HG03565 (cell line): ENCODE measurements around the gene PTH1R.

Source experiments
- ATAC-seq: cut with Tn5 transposase; IDR thresholded peaks from one replicate; pipeline ENCODE4 v1.9.1; 2021; ENCODE audit warnings: mild to moderate bottlenecking, moderate library complexity; ENCODE audit not compliant: unreplicated experiment

PTH1R gene

DNA sequence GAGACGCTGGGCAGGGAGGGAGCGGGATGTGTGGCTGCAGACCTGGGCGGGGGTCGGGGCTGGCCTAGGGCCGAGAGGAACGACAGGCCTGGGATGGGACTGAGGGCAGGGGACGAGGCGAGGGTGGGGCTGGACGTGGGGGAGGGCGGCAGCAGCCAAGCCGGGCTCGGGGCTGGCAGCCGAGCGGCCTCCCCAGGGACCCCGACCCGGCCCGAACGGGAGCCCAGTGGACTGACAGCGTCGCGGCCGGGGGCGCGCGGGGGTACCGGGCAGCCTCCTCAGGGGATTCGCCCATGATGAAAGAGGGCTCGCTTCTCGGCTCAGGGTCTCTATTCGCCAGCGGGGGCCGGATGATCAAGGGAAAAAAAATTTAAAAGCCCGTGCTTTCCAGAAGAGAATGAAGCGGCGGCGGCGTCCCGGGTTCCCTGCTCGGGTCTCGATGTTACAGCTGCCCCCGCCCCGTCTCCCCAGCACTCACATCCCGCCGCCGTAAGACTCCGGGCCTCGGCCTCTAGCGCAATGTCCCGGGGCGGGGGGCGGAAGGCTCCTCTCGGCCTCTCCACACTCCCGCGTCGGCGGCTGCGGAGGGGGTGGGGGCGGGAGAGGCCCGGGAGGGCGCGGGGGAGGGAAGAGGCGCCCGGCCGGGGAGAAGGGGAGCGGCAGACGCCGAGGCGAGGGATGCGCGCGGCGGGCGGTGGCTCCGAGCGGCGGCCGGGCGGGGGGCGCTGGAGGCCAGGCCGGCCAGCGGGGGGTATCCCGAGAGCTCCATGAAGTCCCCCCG lies 4.3 kb downstream of the PTH1R start:
- ATAC-seq: no peak

GRCh38 chr3:46882377-46883053 lies 5.0 kb downstream of the PTH1R start:
- ATAC-seq: no peak

GRCh38 chr3:46883054-46883829 lies 5.7 kb downstream of the PTH1R start:
- ATAC-seq: no peak

DNA sequence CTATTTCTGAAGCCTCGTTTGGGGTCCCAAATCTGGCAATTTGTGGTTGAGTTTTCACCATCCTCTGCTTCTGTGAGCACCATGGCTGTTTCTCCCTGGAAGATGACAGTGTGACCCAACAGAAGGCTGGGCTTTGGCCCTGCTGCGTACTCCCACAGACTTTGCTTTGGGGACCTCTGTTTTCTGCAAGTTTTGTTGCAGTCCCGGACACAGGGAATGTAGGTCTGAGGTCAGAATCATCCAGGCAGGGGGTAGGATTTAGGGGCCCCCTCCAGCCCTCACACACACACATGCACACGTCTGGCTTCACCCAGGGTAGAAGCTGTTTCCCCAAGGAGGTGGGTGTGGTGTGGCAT lies 6.3 kb downstream of the PTH1R start:
- ATAC-seq: no peak

DNA sequence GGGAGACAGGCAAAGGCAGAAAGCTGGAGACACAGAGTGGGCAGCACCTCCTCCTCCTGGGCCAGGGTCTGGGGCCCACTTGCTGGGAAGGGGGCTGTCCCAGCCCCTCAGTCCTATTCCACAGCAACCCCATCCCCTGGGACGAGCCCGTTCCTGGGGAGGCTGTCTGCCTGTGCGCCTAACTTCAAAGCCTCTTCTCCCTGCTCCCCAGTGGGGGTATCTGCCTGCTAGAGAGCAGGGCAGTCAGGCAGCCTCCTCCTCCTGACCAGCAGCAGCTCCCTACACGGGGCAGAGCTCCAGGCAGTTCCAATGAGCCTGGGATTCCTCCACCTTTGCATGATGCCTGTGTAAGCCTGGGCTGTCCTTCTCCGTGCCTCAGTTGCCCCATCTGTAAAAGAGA lies 6.9 kb downstream of the PTH1R start:
- no peak for ATAC-seq

- ATAC-seq: no peak
Observed at GRCh38 chr3:46884929-46885328, 7.4 kb downstream of the PTH1R start.

DNA sequence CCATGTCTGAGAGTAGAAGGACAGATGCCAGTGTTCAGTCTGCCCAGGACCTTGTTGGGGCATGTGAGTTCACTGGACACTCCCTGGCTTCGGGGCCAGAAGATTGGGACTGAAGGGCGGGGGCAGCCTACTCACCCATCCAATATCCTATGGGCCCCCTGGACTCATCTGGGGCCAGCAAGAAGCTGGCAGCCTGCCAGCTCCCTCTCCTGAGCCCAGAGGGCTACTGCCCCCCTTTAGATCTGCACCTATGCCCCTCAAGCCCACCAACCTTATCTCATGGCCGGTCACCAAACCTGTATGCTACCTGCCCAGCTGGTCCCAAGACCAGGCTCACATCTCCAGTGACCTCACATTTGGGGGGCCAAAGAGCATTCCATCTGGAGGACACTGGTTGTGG lies 8.1 kb downstream of the PTH1R start:
- no peak for ATAC-seq

DNA sequence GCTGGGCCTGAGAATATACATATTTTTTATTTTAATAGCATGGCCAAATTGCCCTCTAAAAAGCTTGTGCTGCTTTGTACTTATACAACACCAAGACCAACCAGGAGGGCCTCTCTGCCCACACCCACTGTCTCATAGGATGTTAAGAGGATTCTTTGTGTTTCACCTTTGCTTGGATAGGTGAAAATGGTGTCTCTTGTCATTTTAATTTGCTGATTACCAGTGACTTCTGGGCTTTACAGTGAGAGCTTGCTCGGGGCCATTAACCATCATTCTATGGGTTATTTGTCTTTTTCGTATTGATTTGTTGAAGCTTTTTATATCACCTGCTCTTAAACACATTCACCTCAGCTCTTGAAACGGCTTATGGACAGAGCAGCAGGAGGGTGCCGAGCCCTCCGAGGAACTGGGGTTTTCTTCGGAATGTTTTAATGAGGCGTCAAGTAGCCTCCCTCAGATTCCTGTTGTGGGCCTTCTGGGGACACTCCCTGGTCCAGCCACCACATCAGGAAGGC lies 10.5 kb downstream of the PTH1R start:
- no peak for ATAC-seq

DNA sequence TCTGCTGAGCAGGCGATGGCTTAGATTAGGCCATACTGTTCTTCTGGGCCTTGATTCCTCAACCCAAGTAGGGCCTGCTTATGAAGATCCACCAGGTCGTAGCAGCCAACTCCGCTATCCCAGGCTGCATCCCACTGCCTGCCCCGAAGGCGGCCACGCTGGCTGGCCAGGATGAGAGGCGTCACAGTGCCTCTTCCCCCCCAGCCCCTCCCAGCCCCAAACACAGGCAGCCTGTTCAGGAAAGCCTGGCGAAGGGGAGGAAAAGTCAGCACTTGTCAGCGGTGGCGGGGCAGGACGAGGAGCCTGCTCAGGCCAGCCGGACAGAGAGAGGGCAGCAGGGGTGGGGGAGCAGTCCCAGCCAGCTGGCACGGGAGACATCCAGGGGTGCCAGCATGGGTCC lies 11.2 kb downstream of the PTH1R start:
- ATAC-seq: no peak

DNA sequence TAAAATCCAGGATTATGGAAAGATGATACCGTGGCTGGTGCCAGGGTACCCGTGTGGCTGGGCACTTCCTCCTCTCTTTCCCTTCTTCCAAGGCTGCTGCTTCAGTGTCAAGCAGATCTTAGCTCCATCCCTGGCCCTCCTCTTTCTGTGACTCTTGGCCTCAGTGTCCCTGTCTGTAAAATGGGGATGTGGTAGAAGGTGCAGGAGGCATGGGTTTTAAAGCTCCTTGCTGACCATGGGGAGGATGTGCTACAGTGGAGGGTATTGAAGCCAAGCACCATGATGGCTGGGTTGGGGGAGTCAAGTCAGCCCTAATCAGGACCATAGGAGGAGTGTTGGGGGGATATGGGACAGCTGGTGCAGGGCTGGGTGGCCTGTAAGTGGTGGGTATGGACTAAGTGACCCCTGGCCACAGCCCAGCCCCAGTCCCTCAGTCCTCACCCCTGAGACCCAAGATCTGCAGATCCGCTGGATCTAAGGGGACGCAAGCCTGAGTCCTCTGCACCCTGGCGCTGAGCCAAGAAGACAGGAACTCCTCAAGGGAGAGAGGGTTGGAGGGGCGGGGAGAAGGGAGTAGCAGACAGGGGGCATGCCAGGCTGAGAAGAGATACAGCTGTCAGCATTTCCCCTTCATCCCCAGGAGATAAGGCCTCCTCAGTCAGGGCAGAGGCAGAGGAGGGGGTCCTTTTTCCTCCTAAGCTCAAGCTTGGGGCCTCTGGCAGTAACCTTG lies 12.0 kb downstream of the PTH1R start:
- ATAC-seq: no peak

- ATAC-seq: no peak
Observed at GRCh38 chr3:46890132-46890531, 12.6 kb downstream of the PTH1R start.

DNA sequence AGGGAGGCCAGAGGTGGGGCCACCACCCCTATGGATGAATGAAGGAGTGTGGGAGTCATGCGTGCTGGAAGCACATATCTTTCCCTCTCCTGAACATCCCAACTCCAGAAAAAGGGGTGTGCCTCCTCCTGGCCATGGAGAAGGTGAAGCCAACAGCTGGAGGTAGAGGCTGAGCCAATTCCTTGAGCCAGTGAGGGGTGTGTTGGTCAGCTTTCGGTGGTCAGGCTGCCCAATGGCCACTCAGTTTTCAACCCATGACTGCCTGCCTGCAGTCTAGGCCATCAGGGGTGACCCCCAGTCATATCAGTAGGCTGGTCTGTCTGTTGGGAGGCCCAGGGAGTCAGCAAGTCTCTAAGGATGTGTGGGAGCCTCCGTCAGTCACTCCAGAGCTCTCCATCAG lies 13.6 kb downstream of the PTH1R start:
- no peak for ATAC-seq

GRCh38 chr3:46892285-46893145 lies 15.0 kb downstream of the PTH1R start:
- ATAC-seq: no peak

GRCh38 chr3:46893146-46893748 lies 15.7 kb downstream of the PTH1R start:
- no peak for ATAC-seq

GRCh38 chr3:46893763-46894162 lies 16.2 kb downstream of the PTH1R start:
- no peak for ATAC-seq

DNA sequence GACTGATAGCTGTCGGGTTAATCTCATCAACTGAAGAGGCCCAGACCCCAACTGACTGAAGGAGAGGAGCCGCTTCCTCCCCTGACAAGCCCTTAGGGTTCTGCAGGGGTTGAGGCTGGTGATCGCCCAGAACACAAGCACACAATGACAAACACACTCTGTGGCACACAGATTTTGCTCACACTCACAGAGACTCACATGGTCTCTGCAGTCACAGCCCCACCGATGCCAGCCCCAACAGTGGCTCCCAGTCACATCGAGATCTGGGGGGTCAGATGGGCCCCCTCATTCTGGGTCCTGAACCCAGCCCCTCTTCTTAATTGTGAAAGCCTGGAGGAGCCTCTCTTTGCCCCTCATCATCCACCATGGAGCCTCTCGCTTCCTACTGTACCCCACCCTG lies 16.7 kb downstream of the PTH1R start:
- no peak for ATAC-seq

GRCh38 chr3:46895204-46895660 lies 17.7 kb downstream of the PTH1R start:
- ATAC-seq: no peak

GRCh38 chr3:46895761-46896160 lies 18.2 kb downstream of the PTH1R start:
- ATAC-seq: no peak

- ATAC-seq: no peak
Observed at GRCh38 chr3:46896386-46896785, 18.9 kb downstream of the PTH1R start.

DNA sequence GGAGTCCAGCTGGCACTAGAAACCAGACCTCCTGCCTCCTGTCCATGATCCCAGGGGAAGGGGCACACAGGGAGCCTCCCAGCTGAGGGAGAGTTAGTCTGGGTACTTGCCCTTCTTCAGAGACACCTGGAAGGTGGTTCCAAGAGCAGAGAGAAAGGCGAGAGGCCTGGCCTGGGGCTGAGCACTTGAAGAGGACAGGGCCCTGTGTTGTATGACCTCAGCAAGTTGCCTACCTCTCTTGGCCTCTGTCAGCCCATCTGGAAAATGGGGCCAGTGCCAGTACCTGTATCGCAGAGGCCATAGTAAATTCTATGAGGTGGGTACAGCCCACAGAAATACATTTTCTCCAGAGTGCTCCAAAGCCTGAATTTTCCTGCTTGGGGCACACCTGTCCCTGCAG lies 19.5 kb downstream of the PTH1R start:
- no peak for ATAC-seq
